RKO (cell line): Measurements from ENCODE around the gene TRDN.

Experiments used
- DNase-seq: peaks from one replicate; pipeline ENCODE4 v3.0.0-alpha.2; 2016; ENCODE audit warnings: low spot score

The TRDN gene

GRCh38 chr6:123636782-123637181 lies at the start of gene TRDN:
Gene TRDN (minus strand): TSS chr6:123636950. CDS start chr6:123636775, 175 bp downstream.
- DNase-seq: no peak

- no peak for DNase-seq
These were observed 45.3 kb upstream of the TRDN start for GRCh38 chr6:123681957-123682462.

DNA sequence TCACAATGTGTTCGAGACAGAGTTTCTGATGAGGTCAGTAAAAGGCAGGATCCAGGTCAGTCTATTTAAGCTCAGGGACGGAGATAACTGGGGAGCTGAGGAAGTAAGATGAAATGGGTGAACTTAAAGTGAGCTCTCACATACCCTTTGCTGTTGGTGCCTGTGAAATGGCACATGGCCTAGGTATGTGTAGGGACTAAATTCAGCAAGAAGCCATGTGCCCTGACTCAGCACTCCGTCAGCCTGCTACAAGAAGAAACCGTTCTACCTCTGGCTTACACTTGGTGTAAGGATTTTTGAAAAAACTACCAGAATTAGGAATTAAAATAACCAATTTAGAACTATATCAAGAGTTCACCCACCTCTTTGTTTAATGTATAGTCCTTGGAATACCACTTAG lies 41.1 kb upstream of the TRDN start:
- no peak for DNase-seq

DNA sequence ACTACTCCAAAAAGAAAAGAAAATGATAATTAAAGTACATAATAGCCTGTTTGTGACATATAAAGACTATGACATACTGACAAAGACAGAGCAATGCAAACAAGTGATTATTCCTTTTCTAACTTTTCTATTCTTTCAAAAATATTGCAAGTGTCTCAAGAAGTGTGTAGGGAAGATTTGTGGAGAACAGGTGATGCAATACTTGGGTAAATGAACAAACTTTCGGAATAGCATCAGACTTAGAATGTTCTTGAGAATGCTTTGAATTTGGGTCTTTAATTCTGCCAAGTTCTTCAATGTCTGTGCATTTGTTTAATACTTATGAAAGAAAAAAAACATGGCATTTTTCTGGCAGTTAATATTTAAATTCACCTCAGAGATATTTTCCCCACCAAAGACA lies 40.0 kb upstream of the TRDN start:
- DNase-seq: no peak

- no peak for DNase-seq
These were observed 32.3 kb upstream of the TRDN start for GRCh38 chr6:123668965-123669591.

DNA sequence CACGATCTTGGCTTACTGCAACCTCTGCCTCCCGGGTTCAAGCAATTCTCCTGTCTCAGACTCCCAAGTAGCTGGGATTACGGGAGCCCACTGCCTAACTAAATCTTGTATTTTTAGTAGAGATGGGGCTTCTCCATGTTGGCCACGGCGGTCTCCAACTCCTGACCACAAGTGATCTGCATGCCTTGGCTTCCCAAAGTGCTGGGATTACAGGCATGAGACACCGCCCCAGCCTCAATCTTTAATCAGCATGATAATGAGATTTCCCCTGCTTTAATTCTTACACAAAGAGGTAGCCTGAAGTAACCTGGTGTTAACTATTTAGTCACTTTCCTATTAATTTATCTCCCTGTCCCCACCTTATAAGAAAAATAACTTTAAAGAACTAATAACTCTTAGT lies 31.3 kb upstream of the TRDN start:
- no peak for DNase-seq

GRCh38 chr6:123663436-123663835 lies 26.7 kb upstream of the TRDN start:
- no peak for DNase-seq

DNA sequence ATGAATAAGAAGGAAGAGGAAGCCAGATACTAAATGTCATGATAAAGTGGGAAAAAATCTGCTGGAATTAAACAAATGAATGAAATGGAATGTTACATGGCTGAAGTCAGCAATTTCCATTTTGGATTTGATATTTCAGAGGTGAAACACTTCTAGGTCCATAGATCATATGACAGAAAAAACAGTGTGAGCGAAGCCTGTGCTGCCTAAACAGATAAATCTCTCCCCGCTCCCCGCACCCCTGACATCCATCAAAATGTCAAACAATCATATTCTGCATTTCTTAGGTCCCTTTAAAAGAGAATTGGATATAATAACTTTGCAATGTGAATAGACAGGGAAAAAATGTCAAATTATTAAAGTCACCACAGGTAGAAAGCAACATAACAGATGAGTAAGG lies 26.0 kb upstream of the TRDN start:
- no peak for DNase-seq

- no peak for DNase-seq
These were observed 24.5 kb upstream of the TRDN start for GRCh38 chr6:123661105-123661891.

DNA sequence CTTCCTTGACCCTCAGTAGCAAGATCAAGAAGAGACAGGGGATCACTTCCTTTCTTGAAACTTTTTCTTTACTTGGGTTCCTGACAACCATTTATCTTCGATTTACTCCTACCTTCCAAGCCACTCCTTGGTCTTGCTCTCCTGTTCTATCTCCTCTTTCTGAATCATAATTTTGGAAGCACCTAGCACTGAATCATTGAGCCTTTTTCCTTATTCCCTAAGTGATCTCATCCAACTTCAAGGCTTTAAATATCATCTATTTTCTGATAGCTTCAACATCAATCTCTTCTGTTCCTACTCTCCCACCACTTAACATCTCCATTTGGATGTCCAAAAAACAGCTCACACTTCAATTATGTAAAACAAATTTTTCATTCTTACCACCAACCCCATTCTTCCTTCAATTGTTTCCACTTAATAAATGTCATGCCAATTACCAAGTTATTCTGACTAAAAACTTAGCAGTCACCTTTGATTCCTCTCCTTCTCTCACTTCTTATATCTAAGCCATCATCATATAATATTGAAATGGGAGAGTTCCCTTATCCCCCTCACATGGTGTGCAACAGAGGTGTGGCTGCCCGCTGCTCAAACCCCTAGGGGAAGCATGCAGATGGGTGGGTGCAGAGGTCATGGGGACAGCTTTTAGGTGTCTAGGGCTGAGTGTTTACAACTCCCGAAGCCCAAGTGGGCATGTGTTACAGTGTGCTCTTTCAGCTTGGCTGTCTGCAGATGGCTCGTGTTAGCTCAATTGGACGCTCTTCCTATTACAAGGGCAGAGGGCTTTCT lies 23.4 kb upstream of the TRDN start:
- DNase-seq: no peak

DNA sequence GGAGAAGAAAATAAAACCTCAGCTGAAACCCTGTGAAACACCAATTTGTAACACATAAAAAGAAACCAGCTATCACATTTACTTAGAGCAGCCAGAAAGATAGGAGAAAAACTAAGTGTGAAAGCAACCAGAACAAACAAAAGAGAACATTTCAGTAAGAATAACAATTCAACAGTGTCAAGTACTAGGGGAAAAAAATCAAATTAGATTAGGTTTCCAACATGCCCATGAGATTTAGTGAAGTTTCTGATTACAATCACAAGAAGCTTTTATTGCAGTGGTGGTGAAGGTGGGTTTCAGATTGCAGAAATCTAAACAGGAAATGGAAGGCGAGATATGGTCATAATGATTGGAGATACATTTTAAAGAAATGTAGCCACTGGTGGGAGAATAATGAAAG lies 22.1 kb upstream of the TRDN start:
- no peak for DNase-seq

GRCh38 chr6:123655521-123656306 lies 19.0 kb upstream of the TRDN start:
- DNase-seq: no peak

GRCh38 chr6:123648723-123649122 lies 12.0 kb upstream of the TRDN start:
- no peak for DNase-seq

- no peak for DNase-seq
These were observed 11.3 kb upstream of the TRDN start for GRCh38 chr6:123648020-123648580.

- DNase-seq: no peak
These were observed 4.7 kb upstream of the TRDN start for GRCh38 chr6:123641497-123641896.

DNA sequence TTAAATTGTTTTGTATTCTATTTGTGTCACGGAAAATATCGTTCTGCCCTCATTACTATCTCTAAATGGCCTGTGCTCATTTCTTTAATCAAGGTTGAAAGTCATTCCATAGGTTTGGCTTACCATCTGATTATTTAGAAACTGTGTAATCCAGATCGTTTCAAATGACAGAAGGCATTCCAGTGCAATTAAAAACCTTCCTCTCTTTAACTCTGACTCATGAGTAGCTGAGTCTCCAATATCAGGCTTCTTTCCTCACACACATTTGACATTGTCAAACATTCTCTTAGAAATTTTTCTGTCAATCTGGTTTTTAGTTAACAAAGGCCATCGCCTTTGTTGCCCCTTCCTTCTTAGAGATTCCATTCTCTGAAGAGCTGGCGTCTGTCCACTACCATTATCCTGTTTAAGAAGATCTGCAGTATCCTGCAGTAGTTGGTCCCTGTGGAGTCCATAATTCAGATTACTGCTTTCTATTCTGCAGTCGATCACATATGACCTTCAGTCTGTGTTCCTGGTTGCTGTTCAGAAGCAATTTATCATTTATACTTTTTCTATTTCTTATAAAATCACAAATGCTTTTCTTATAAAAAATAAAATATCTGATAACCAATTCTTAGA lies 3.9 kb upstream of the TRDN start:
- no peak for DNase-seq

- DNase-seq: no peak
These were observed 2.1 kb upstream of the TRDN start for GRCh38 chr6:123638865-123639264.

DNA sequence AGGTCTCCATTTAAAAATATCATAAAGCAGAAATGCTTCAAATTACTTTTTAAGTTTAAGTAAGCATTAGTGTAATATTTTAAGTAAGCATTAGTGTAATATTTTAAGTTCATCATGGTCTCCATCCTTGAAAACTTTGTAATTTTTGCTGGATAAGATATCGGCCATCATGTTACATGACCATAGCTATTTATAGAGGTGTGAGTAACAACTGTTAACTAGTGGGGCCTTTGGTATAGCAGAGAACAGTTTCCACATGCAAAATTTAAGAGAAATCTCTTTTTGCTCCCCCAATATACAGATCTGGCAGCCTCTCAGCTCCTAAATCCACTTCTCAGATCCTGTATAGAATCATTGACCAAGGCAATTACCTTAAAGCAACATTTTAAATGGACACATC lies 468 bp downstream of the TRDN start:
- no peak for DNase-seq

- DNase-seq: no peak
These were observed 1.2 kb downstream of the TRDN start for GRCh38 chr6:123635567-123635966.

GRCh38 chr6:123635144-123635543 lies 1.6 kb downstream of the TRDN start:
- DNase-seq: no peak

- DNase-seq: no peak
These were observed 4.1 kb downstream of the TRDN start for GRCh38 chr6:123632641-123633040.
